ENCODE measurements around the gene DNAJB5.
A peak's percentile ranks its signal among the peaks of the same experiment; 100 is the strongest.
"Not testable (repeated sequence)": the region's sequence is repeated elsewhere in the genome, so short reads cannot be mapped to it uniquely, and the experiment has no call there.

DNAJB5 gene

GRCh38 chr9:35000535-35001284 is 11.2 kb downstream of the DNAJB5 start:
- no peak for DNase-seq (ENCODE audit: low read depth)

- DNase-seq (ENCODE audit: low read depth) = no peak
Observed at GRCh38 chr9:35001285-35001677, 11.7 kb downstream of the DNAJB5 start.

GRCh38 chr9:35001803-35002502 is 12.4 kb downstream of the DNAJB5 start:
- DNase-seq (ENCODE audit: low read depth) = no peak

GRCh38 chr9:35002623-35003022 is 13.1 kb downstream of the DNAJB5 start:
- DNase-seq (ENCODE audit: low read depth) = no peak

- not testable (repeated sequence) for DNase-seq (ENCODE audit: low read depth)
Observed at GRCh38 chr9:35004299-35004698, 14.8 kb downstream of the DNAJB5 start.

- DNase-seq (ENCODE audit: low read depth) = no peak
Observed at GRCh38 chr9:35010351-35010958, 20.9 kb downstream of the DNAJB5 start.

- no peak for DNase-seq (ENCODE audit: low read depth)
Observed at GRCh38 chr9:35014517-35014916, 25.0 kb downstream of the DNAJB5 start.

GRCh38 chr9:35023443-35023842 is 33.9 kb downstream of the DNAJB5 start:
- DNase-seq (ENCODE audit: low read depth) = not testable (repeated sequence)

GRCh38 chr9:35026671-35027070 is 37.1 kb downstream of the DNAJB5 start:
- DNase-seq (ENCODE audit: low read depth) = no peak

- DNase-seq (ENCODE audit: low read depth) = no peak
Observed at GRCh38 chr9:35027374-35027773, 37.8 kb downstream of the DNAJB5 start.

GRCh38 chr9:35027860-35028259 is 38.3 kb downstream of the DNAJB5 start:
- no peak for DNase-seq (ENCODE audit: low read depth)

GRCh38 chr9:35028341-35028740 is 38.8 kb downstream of the DNAJB5 start:
- DNase-seq (ENCODE audit: low read depth) = no peak

GRCh38 chr9:35029241-35029640 is 39.7 kb downstream of the DNAJB5 start:
- DNase-seq (ENCODE audit: low read depth) = no peak

- DNase-seq (ENCODE audit: low read depth) = no peak
Observed at GRCh38 chr9:35029852-35030251, 40.3 kb downstream of the DNAJB5 start.

GRCh38 chr9:35033101-35033500 is 43.6 kb downstream of the DNAJB5 start:
- no peak for DNase-seq (ENCODE audit: low read depth)

- DNase-seq (ENCODE audit: low read depth) = peak; percentile 10
Observed at GRCh38 chr9:35035851-35036701, 46.5 kb downstream of the DNAJB5 start.

GRCh38 chr9:35042081-35042604 is 52.6 kb downstream of the DNAJB5 start:
- DNase-seq (ENCODE audit: low read depth) = no peak

- no peak for DNase-seq (ENCODE audit: low read depth)
Observed at GRCh38 chr9:35042891-35043545, 53.5 kb downstream of the DNAJB5 start.

GRCh38 chr9:35044071-35044470 is 54.5 kb downstream of the DNAJB5 start:
- DNase-seq (ENCODE audit: low read depth) = no peak

All from stimulated activated CD8-positive, alpha-beta memory T cell treated with anti-CD3 and anti-CD28 coated beads, Interleukin-12 subunit alpha, Interleukin-12 subunit beta, amount 100 ng/mL, for 1 hour (primary cell).